HG02588 (cell line): Measurements from ENCODE around the gene GRIN2A.

Experiments
- ATAC-seq: cut with Tn5 transposase; IDR thresholded peaks from one replicate; pipeline ENCODE4 v1.9.1; 2021; ENCODE audit warnings: mild to moderate bottlenecking, moderate library complexity; ENCODE audit not compliant: unreplicated experiment

GRIN2A gene

GRCh38 chr16:10182222-10183053, at the start of gene GRIN2A:
Gene GRIN2A (minus strand): TSS chr16:10182428. CDS start chr16:10180411, 2,017 bp downstream.
- no peak for ATAC-seq

GRCh38 chr16:10231563-10231962, 49.3 kb upstream of the GRIN2A start:
- ATAC-seq = no peak

GRCh38 chr16:10228779-10229178, 46.6 kb upstream of the GRIN2A start:
- ATAC-seq = no peak

DNA sequence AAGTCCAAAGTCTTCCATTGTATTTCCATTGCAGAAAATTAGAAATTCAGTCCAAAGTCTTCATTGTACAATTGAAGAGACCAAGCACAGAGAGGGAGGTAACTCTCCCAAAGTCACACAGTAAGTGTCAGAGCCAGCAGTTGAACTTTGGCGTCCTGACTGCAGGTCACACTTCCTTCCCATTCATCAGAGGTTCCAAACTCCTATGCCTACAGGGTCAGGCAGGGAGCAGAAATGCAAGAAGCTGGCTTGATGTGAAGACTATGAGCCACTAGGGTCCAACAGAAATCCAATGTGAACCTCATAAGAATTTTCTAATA, 44.7 kb upstream of the GRIN2A start:
- ATAC-seq = no peak

DNA sequence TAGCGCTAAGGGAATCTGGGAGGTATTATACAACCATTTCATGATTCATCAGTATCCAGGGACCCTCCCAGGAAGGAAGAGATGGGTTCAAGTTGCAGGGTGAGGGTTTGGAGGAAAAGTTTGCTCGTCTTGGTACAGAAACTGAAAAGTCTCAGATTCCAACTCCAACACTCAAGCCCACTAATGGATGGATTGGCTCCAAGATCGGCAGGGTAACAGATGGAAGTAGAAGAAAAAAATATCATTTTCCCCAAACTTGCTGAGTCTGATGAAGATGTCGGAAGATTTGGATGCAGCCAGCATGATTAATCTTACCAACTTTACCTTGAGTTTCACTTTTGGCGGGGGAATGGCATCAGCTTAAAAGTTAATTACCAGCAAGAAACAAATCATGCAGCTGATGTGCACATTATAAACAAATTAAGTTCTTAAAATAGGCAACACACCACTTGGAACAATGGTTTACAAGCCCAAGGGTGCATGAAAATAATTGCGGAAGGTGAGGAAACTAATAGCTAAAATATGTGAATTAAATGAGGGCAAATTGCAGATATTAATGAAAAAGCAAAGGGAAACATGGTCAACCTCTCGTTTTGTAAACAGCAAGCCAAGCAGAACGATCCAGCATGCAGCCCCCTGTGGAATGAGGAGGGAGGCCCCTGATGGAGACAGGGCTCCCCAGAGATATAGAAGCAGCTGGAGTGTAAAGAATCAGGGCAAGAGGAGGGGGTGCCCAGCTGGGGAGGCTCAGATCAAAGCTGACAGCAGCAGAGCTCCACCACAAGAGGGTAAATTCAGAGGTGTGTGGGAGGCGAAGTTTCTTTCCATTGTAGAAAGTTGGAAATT, 44.1 kb upstream of the GRIN2A start:
- ATAC-seq = no peak

GRCh38 chr16:10225653-10226052, 43.4 kb upstream of the GRIN2A start:
- no peak for ATAC-seq

DNA sequence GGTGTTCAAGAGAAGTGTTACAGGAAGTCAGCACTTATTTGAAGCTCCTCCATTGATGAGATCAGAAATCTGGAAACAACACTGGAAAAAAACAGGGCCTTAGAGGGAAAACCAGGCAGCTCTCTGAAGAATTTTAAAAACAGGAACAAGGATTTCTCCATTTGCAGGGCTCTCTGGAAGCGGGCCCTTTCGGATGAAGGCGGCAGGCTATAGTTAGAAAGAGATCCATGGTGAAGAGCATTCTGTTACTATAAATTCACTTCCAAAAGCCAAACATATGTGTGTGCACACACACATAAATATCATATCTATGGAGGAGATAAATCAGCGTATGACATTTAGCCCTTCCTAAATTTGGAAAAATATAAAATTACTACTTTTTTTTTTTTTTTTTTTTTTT, 42.6 kb upstream of the GRIN2A start:
- ATAC-seq = no peak

DNA sequence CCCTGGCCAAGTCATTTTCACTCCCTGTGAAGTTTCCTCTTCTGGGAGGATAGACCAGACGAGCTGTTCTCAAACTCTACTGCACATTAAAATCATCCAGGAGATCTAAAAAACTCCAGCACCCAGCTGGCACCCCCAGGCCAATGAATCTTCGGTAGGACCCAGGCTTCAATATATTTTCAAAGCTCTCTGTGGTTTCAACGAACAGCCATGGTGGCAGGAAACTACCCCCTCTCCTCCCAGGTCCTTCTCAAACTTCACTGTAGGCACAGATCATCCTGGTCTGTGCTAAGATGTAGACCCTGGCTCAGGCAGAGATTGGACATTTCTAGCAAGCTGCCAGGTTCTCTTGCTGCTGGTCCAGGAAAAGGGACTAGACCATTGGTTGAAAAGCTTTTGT, 38.7 kb upstream of the GRIN2A start:
- ATAC-seq = no peak

GRCh38 chr16:10219742-10220141, 37.5 kb upstream of the GRIN2A start:
- ATAC-seq = no peak

- ATAC-seq = no peak
Measured at GRCh38 chr16:10218490-10219206, 36.4 kb upstream of the GRIN2A start.

DNA sequence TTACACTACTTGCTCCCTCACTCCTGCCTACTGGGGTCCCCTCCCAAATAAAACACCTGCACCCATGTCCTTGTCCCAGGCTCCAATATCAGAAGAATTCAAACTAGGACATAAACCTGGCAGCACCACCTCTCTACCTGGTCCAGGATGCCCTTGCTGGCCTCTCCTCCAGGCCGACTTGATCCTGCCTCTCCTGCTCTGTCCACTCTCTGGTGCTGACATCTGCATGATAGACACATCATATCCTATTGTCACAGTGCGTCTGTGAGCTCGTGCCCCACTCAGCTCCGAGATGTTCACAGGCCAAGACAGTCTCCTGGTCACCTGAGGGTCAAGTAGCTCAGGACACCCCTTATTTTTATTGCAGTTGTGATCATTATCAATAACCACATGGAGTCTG, 31.5 kb upstream of the GRIN2A start:
- no peak for ATAC-seq

DNA sequence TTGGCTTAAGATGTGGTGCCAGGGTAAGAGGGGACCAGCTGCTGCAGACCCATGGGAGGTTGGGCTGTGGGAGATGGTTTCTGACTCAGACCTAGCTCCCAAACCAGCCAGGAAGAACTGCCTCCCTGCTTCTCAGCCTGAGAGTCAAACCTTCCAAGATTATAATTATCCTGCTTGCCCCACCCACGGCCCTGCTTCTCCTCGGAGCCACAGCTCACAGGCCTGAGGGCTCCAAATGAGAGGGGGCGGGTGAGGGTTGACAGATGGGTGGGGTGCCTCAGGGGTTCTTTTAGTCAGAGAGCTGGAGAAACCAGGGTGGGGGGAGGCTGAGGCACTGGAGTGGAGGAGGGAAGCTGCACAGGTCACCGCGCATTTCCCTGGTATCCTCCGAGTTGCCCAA, 28.7 kb upstream of the GRIN2A start:
- ATAC-seq = no peak

GRCh38 chr16:10206865-10207264, 24.6 kb upstream of the GRIN2A start:
- ATAC-seq = no peak

DNA sequence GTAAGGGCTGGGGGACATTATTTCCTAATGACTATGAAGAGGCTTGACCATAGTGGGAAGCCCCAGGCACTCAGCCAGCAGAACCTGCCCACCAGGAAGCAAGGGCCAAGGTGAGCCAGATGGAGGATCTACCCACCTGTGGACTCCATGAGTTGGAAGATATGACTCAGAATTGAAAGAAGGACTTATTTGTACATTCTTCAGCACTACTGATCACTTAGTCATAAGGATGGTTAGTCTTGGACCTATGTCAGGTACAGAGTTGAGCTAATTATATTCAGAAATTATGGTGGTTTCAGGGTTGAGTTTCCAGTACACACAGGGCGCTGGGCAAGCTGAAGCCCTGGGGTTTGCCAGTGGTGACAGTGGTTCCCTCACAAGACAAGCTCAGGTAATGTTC, 24.0 kb upstream of the GRIN2A start:
- no peak for ATAC-seq

DNA sequence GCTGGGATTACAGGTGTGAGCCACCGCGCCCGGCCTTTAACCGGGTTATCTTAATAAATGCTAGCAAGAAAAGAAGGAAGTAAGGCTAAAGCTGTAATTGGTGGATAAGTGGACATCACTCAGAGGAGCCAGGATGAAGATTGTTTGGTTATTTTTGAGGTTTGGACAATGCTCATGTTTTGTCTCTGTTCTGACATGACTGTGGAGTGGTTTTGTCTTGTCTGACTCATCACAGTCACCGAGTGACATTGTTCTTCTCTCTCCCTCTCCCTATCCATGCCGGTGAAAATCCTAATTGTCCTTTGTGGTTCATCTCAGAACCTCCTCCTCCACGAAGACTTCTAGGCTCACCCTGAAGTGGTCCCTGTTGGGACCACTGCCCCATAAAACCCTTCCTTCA, 23.5 kb upstream of the GRIN2A start:
- no peak for ATAC-seq

- no peak for ATAC-seq
Measured at GRCh38 chr16:10202649-10203048, 20.4 kb upstream of the GRIN2A start.

- ATAC-seq = no peak
Measured at GRCh38 chr16:10200637-10201586, 18.7 kb upstream of the GRIN2A start.

DNA sequence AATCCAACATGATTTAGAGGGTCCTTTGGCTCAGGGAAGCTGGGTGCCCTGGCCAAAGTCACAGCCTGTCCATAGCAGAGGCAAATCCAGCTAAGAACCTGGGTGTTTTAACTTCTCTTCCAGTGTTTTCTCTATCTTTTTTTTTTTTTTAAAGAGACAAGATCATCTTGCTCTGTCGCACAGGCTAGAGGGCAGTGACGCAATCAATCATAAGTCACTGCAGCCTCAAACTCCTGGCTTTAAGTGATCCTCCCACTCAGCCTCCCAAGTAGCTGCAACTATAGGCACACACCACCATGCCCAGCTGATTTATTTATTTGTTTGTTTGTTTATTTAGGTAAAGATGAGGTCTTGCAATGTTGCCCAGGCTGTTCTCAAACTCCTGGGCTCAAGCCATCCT, 14.8 kb upstream of the GRIN2A start:
- ATAC-seq = no peak

GRCh38 chr16:10191096-10191495, 8.9 kb upstream of the GRIN2A start:
- ATAC-seq = no peak

- no peak for ATAC-seq
Measured at GRCh38 chr16:10189861-10190390, 7.7 kb upstream of the GRIN2A start.
